K562 (cell line): Measurements from ENCODE around the gene STEAP3. TPM values are rescaled to one million over a fixed set of nuclear protein-coding genes. Genes with fewer than 3 reads are reported as not detected.

Experiments used
- ATAC-seq: fragments of 200-7000 bp; cut with Tn5 transposase; 3 replicates; pipeline ENCODE4 v1.9.1; 2020; ENCODE audit warnings: moderate library complexity
- BruUV-seq: library from RNA; stranded (reverse); fragments of 400-500 nt; replicated peaks from 2 replicates; lab custom pipeline; 2021; lab: Mats Ljungman, UMichigan
- CTCF ChIA-PET: fragments of 300-600 bp; formaldehyde crosslinking; extraction: SDS; loops from one replicate; lab custom pipeline; 2021; ENCODE audit warnings: low intra/inter-chr PET ratio; lab: Yijun Ruan, JAX
- POLR2A ChIA-PET: fragments of 300-600, 350-650 bp; sonication (Branson Sonifier 250); formaldehyde crosslinking; extraction: SDS; loops from one replicate; lab custom pipeline; 2021; ENCODE audit warnings: antibody characterized with exemption, inconsistent platforms; lab: Yijun Ruan, JAX
- DNase-seq, 4 experiments: peaks; one replicate each; pipeline versions ENCODE4 v3.0.0 to v3.0.0-alpha.2; 2011 to 2018; ENCODE audit warnings: low spot score in 3 of 4, mixed read lengths in 3 of 4; ENCODE audit errors: extremely low read depth in 1 of 4
- FAIRE-seq: peaks from 2 replicates; lab custom pipeline; 2011; peaks lifted over from hg19 to GRCh38; lab: Jason Lieb, UNC
- H2AFZ ChIP-seq: 2 replicates; pipeline ENCODE4 v1.6.0; 2011; ENCODE audit warnings: low read depth, low read length, control low read depth, inconsistent platforms
- H3K27ac ChIP-seq: fragments of 200-600 bp; 3 replicates; pipeline ENCODE4 v1.8.0; 2011; ENCODE audit warnings: low read depth, mild to moderate bottlenecking, control low read depth, inconsistent platforms, low read length, moderate library complexity, mixed read lengths; ENCODE audit errors: extremely low read depth
- H3K27me3 ChIP-seq, 2 experiments: fragments of 300-600 bp in 1 of 2; 2 replicates in 1 of 2; 3 replicates in 1 of 2; pipeline versions ENCODE4 v1.6.0 to v1.8.0; 2011; ENCODE audit warnings: inconsistent platforms in 2 of 2, low read length in 2 of 2, mild to moderate bottlenecking in 1 of 2, mixed read lengths in 1 of 2, moderate library complexity in 1 of 2; ENCODE audit not compliant: control insufficient read depth in 2 of 2, insufficient read depth in 2 of 2
- H3K36me3 ChIP-seq: fragments of 300-600 bp; 3 replicates; pipeline ENCODE4 v1.8.0; 2011; ENCODE audit warnings: mild to moderate bottlenecking, low read length, inconsistent platforms; ENCODE audit not compliant: control insufficient read depth, insufficient read depth
- H3K4me1 ChIP-seq, 2 experiments: fragments of 200-600 bp in 1 of 2; replicated peaks in 1 of 2; 2 replicates in 1 of 2; 3 replicates in 1 of 2; pipeline versions ENCODE4 v1.5.1 to v1.8.0; 2011; ENCODE audit warnings: inconsistent platforms in 2 of 2, low read length in 2 of 2, mild to moderate bottlenecking in 1 of 2, mixed read lengths in 1 of 2, moderate library complexity in 1 of 2; ENCODE audit not compliant: control insufficient read depth in 2 of 2, insufficient read depth in 2 of 2
- H3K4me2 ChIP-seq: 2 replicates; pipeline ENCODE4 v1.6.1; 2011; ENCODE audit warnings: low read length, control low read depth, inconsistent platforms, mixed read lengths; ENCODE audit not compliant: insufficient read depth
- H3K4me3 ChIP-seq: fragments of 200-600 bp; sonication (generic), shearing (Covaris generic); 2 replicates; pipeline ENCODE4 v1.5.1; 2016; ENCODE audit warnings: control low read depth, inconsistent platforms
- H3K79me2 ChIP-seq: fragments of 200-600 bp; 3 replicates; pipeline ENCODE4 v1.8.0; 2011; ENCODE audit warnings: low read length, inconsistent platforms; ENCODE audit not compliant: control insufficient read depth, insufficient read depth
- H3K9ac ChIP-seq, 2 experiments: 2 replicates each; pipeline versions ENCODE4 v1.6.0 to v1.6.1; 2011; ENCODE audit warnings: low read depth in 2 of 2, low read length in 2 of 2, control low read depth in 1 of 2, inconsistent platforms in 1 of 2, mild to moderate bottlenecking in 1 of 2, mixed read lengths in 1 of 2; ENCODE audit not compliant: insufficient read depth in 1 of 2
- H3K9me1 ChIP-seq: one replicate; pipeline ENCODE4 v1.6.0; 2011; ENCODE audit warnings: inconsistent platforms, mild to moderate bottlenecking, low read length, moderate library complexity; ENCODE audit not compliant: control insufficient read depth, insufficient read depth
- H3K9me3 ChIP-seq: replicated peaks from 2 replicates; pipeline ENCODE4 v1.5.1; 2011; ENCODE audit warnings: low read depth, low read length, inconsistent platforms; ENCODE audit not compliant: control insufficient read depth, insufficient read depth
- H4K20me1 ChIP-seq: replicated peaks from 2 replicates; pipeline ENCODE4 v1.6.1; 2011; ENCODE audit warnings: low read length, inconsistent platforms, mixed read lengths; ENCODE audit not compliant: control insufficient read depth, insufficient read depth
- ARHGAP35 ChIP-seq: fragments of 450-650 bp; IDR thresholded peaks from 2 replicates; pipeline ENCODE4 v1.6.1; 2018; ENCODE audit not compliant: partially characterized antibody
- ATF3 ChIP-seq, 2 experiments: fragments of 450-650 bp in 1 of 2; sonication (generic) in 1 of 2; formaldehyde crosslinking in 1 of 2; IDR thresholded peaks in 1 of 2; conservative IDR thresholded peaks in 1 of 2; 2 replicates each; pipeline versions ENCODE4 v1.6.1 to v1.8.1; 2016 to 2023; ENCODE audit warnings: mild to moderate bottlenecking in 2 of 2, moderate library complexity in 2 of 2, inconsistent platforms in 1 of 2, missing genetic modification reagents in 1 of 2
- CEBPB ChIP-seq: fragments of 450-650 bp; IDR thresholded peaks from 2 replicates; pipeline ENCODE4 v1.6.1; 2016; ENCODE audit warnings: missing genetic modification characterization, missing compliant biosample characterization
- CTBP1 ChIP-seq: fragments of 450-650 bp; IDR thresholded peaks from 2 replicates; pipeline ENCODE4 v1.6.1; 2016; ENCODE audit warnings: borderline replicate concordance
- EGR1 ChIP-seq: fragments of 450-650 bp; conservative IDR thresholded peaks from 2 replicates; pipeline ENCODE4 v1.6.1; 2017; ENCODE audit warnings: mild to moderate bottlenecking
- FOSL1 ChIP-seq: fragments of 200-800 bp; sonication (Bioruptor generic); conservative IDR thresholded peaks from 2 replicates; pipeline ENCODE4 v1.6.1; 2016; ENCODE audit warnings: missing genetic modification characterization, missing compliant biosample characterization
- GABPB1 ChIP-seq: sonication (generic); formaldehyde crosslinking; IDR thresholded peaks from 2 replicates; pipeline ENCODE4 v1.8.0; 2022; ENCODE audit warnings: mild to moderate bottlenecking, missing genetic modification reagents
- RCOR1 ChIP-seq, 2 experiments: IDR thresholded peaks; 2 replicates each; pipeline ENCODE4 v1.6.1; 2012; ENCODE audit warnings: low read depth in 2 of 2, low read length in 2 of 2, borderline replicate concordance in 1 of 2, improper control_type of control experiment in 1 of 2
- SMARCA5 ChIP-seq: fragments of 450-650 bp; IDR thresholded peaks from 2 replicates; pipeline ENCODE4 v1.6.1; 2016
- SOX6 ChIP-seq: fragments of 450-650 bp; IDR thresholded peaks from 2 replicates; pipeline ENCODE4 v1.6.1; 2014; ENCODE audit warnings: mild to moderate bottlenecking
- STAT6 ChIP-seq: sonication (generic); formaldehyde crosslinking; IDR thresholded peaks from 2 replicates; pipeline ENCODE4 v1.8.1; 2023; ENCODE audit warnings: mild to moderate bottlenecking, missing genetic modification reagents
- U2AF1 ChIP-seq: fragments of 200-400 bp; formaldehyde crosslinking; optimal IDR thresholded peaks from 2 replicates; pipeline ENCODE3; 2017; ENCODE audit warnings: mild to moderate bottlenecking, low read depth, low read length, moderate library complexity
- ZNF408 ChIP-seq: fragments of 250-450 bp; sonication (Bioruptor Pico); IDR thresholded peaks from 2 replicates; pipeline ENCODE4 v1.4.0; 2020; ENCODE audit warnings: low read depth, mild to moderate bottlenecking, moderate library complexity
- ZNF586 ChIP-seq: fragments of 450-650 bp; formaldehyde crosslinking; conservative IDR thresholded peaks from 2 replicates; pipeline ENCODE4 v1.4.0; 2020; ENCODE audit warnings: mild to moderate bottlenecking, moderate library complexity
- WGBS: fragments of 100-300 bp; shearing (Covaris generic); methylation state at CpG from one replicate; pipeline ENCODE4 v1.1.6; 2016; ENCODE audit warnings: low coverage, mixed read lengths; ENCODE audit not compliant: insufficient coverage; ENCODE audit errors: missing lambda C conversion rate; 5-methylcytosine and 5-hydroxymethylcytosine counted together
- in situ Hi-C: fragments of 300-500 bp; cut with MboI; formaldehyde crosslinking; loops from 4 replicates; pipeline ENCODE4 v1.15.0; 2018; ENCODE audit warnings: inconsistent platforms, mixed read lengths
- intact Hi-C: fragments of 100-400 bp; cut with micrococcal nuclease; formaldehyde crosslinking; loops from 2 replicates; pipeline ENCODE4 v1.14.2; 2022
- polyA plus RNA-seq, 8 experiments: library from polyadenylated mRNA; depleted of rRNA in 4 of 8; stranded (reverse) in 5 of 8; unstranded in 3 of 8; fragments of >200 nt; fragmentation: Nextera tagmentation in 2 of 8; fragmentation: Illumina TruSeq in 1 of 8; extraction: Ambion mirVana in 2 of 8; extraction: Trizol in 1 of 8; gene quantifications; 2 replicates each; pipeline versions ENCODE4 v1.2.1 to v1.2.3, GENCODE V29; 2011 to 2014; ENCODE audit warnings: inconsistent platforms in 1 of 8, missing spikeins in 1 of 8
- total RNA-seq, 7 experiments: library from RNA; depleted of rRNA in 6 of 7; stranded (reverse); fragments of >200 nt in 6 of 7; fragmentation: Illumina TruSeq in 2 of 7; extraction: Trizol in 2 of 7; gene quantifications; 2 replicates each; pipeline versions ENCODE4 v1.2.1 to v1.2.3, GENCODE V29; 2011 to 2021; ENCODE audit warnings: low replicate concordance in 1 of 7

STEAP3 gene
- total and polyA plus RNA-seq, 9 of the 15 experiments (the other 6 are each of a cell fraction or from before 2014, with no cell fraction given): 1.8 to 31.6 (median 9.0) TPM

- H3K36me3 ChIP-seq: peaks cover 66% of the 10 kb centered on the region; the same call in 2 of the 3 replicates
- no peak overlapping the region for H3K4me3 ChIP-seq
- ChIA-PET CTCF (no interaction called here), POLR2A (interaction anchor here (0.7 kb wide), 1 partner anchor 208 kb away, joined by 3 read pairs; no protein-coding TSS in a partner anchor)
- H4K20me1 ChIP-seq: no peaks in the 10 kb centered on the region; the same call in 1 of the 2 replicates
- H3K9me1 ChIP-seq: no peaks in the 10 kb centered on the region
- no peaks in the 10 kb centered on the region for H3K4me1 ChIP-seq
- H3K27me3 ChIP-seq: no peaks in the 10 kb centered on the region
- BruUV-seq: no TSS peak
- H3K79me2 ChIP-seq: no peaks in the 10 kb centered on the region
- H3K27ac ChIP-seq: no peak overlapping the region
- DNase-seq: peak in 1 of 4 experiments; percentile 27
- intact Hi-C loops: no loop called here
- 70% methylated on average over 12 of the region's 12 CpGs for WGBS
- no peak overlapping the region for H2AFZ ChIP-seq
- ATAC-seq: no peak; the same call in 2 of the 3 replicates
- H3K9ac ChIP-seq: no peak overlapping the region
- in situ Hi-C loops: no loop called here
- no peak overlapping the region for H3K4me2 ChIP-seq
- FAIRE-seq: no peak
- H3K9me3 ChIP-seq: no peaks in the 10 kb centered on the region
- TF ChIP-seq ATF3 (IDR thresholded peaks at IDR 0.05) (peak; percentile 37; the same call in 1 of the 2 replicates), ATF3 (CRISPR knock-in tag; conservative IDR thresholded peaks at IDR 0.05) (no peak), CEBPB (peak; percentile 77), STAT6 (CRISPR knock-in tag) (no peak), FOSL1 (tag) (peak; percentile 73), SOX6 (peak; percentile 37; the same call in 1 of the 2 replicates), CTBP1 (peak; percentile 65), ZNF408 (no peak), EGR1 (0 out of 2 replicates have a peak, but pooled peaks have one; percentile 25), RCOR1 (IDR thresholded peaks at IDR 0.05; ENCODE audit: borderline replicate concordance in 1 of 2, low read depth in 2 of 2, low read length in 2 of 2) (peak in 1 of 2 experiments; percentile 54; a peak in 1 of 4 replicates), SMARCA5 (no peak), U2AF1 (no peak), ZNF586 (CRISPR knock-in tag) (no peak), GABPB1 (CRISPR knock-in tag) (no peak), ARHGAP35 (no peak)
Observed at GRCh38 chr2:119255760-119256581, 32.3 kb downstream of the STEAP3 start.
